Prostate gland (tissue), 2 donors: ENCODE measurements around the gene PI4KB. TPM values are rescaled to one million over a fixed set of nuclear protein-coding genes. Genes with fewer than 3 reads are reported as not detected.

ENCODE experiments used
- DNase-seq: peaks from one replicate; pipeline ENCODE4 v3.0.0-alpha.2; 2019; ENCODE audit warnings: low spot score
- H3K27ac ChIP-seq, 2 donors: fragments of 200-600 bp; sonication (generic); 2 replicates each; pipeline ENCODE4 v1.5.1; 2017 to 2019
- H3K27me3 ChIP-seq: fragments of 200-600 bp; sonication (generic); replicated peaks from 2 replicates; pipeline ENCODE4 v1.5.1; 2019; ENCODE audit not compliant: insufficient read depth
- H3K36me3 ChIP-seq, 2 donors: fragments of 200-600 bp; sonication (generic); 1 replicate in 1 of 2; 2 replicates in 1 of 2; pipeline versions ENCODE4 v1.5.1 to v1.8.1; 2017 to 2019
- H3K4me1 ChIP-seq: fragments of 200-600 bp; sonication (generic); replicated peaks from 2 replicates; pipeline ENCODE4 v1.5.1; 2019
- H3K4me3 ChIP-seq, 2 donors: fragments of 200-600 bp; sonication (generic); 2 replicates each; pipeline ENCODE4 v1.5.1; 2017 to 2019
- H3K9me3 ChIP-seq: fragments of 200-600 bp; sonication (generic); 2 replicates; pipeline ENCODE4 v1.5.1; 2017
- CTCF ChIP-seq, 4 experiments: fragments of 200-600 bp in 2 of 4; fragments of 450-650 bp in 2 of 4; sonication (generic) in 2 of 4; IDR thresholded peaks; 1 replicate in 3 of 4; 2 replicates in 1 of 4; pipeline ENCODE4 v1.5.1; 2016 to 2019; ENCODE audit warnings: antibody characterized with exemption in 4 of 4, mild to moderate bottlenecking in 2 of 4, moderate library complexity in 2 of 4
- POLR2A ChIP-seq: fragments of 450-650 bp; IDR thresholded peaks from one replicate; pipeline ENCODE4 v1.6.1; 2016; ENCODE audit warnings: antibody characterized with exemption, mild to moderate bottlenecking
- POLR2AphosphoS5 ChIP-seq: sonication (generic); formaldehyde crosslinking; IDR thresholded peaks from one replicate; pipeline ENCODE4 v1.6.1; 2017; ENCODE audit warnings: antibody characterized with exemption
- WGBS: methylation state at CpG from one replicate; pipeline ENCODE4 v1.1.5; 2018; 5-methylcytosine and 5-hydroxymethylcytosine counted together
- intact Hi-C: fragments of 100-400 bp; cut with DNase I; formaldehyde crosslinking; loops from one replicate; pipeline ENCODE4 v1.14.2; 2022
- total RNA-seq, 2 donors: library from RNA; depleted of rRNA; stranded (reverse); fragments of >200 nt; gene quantifications; one replicate each; pipeline ENCODE4 v1.1.0, GENCODE V29; 2016

PI4KB gene
- total RNA-seq, 2 donors from 2014 or later: 60.7 to 91.9 TPM

GRCh38 chr1:151289991-151290708, 37.1 kb downstream of the PI4KB start:
- Histone ChIP-seq H3K27ac (no peak overlapping the region), H3K9me3 (no peaks in the 10 kb centered on the region), H3K36me3 (peaks cover 17 to 34% of the 10 kb centered on the region in 2 donors), H3K4me1 (no peaks in the 10 kb centered on the region), H3K4me3 (no peak overlapping the region), H3K27me3 (no peaks in the 10 kb centered on the region)
- no peak for DNase-seq
- TF ChIP-seq CTCF (IDR thresholded peaks at IDR 0.05) (no peak), POLR2AphosphoS5 (no peak), POLR2A (no peak)
- WGBS: 80% methylated on average over 21 of the region's 21 CpGs
- intact Hi-C loops: no loop called here

GRCh38 chr1:151289080-151289935, 37.9 kb downstream of the PI4KB start:
- 72% methylated on average over 18 of the region's 18 CpGs for WGBS
- no peak overlapping the region for H3K27ac ChIP-seq
- DNase-seq: no peak
- TF ChIP-seq CTCF (IDR thresholded peaks at IDR 0.05) (no peak), POLR2A (no peak), POLR2AphosphoS5 (no peak)
- no peaks in the 10 kb centered on the region for H3K27me3 ChIP-seq
- no peaks in the 10 kb centered on the region for H3K9me3 ChIP-seq
- no peaks in the 10 kb centered on the region for H3K4me1 ChIP-seq
- peaks cover 17 to 26% of the 10 kb centered on the region in 2 donors for H3K36me3 ChIP-seq
- intact Hi-C loops: no loop called here
- H3K4me3 ChIP-seq: no peak overlapping the region

GRCh38 chr1:151288502-151288901, 38.7 kb downstream of the PI4KB start:
- intact Hi-C loops: no loop called here
- Histone ChIP-seq H3K9me3 (no peaks in the 10 kb centered on the region), H3K27ac (no peak overlapping the region), H3K4me1 (no peaks in the 10 kb centered on the region), H3K36me3 (peaks cover 15 to 23% of the 10 kb centered on the region in 2 donors), H3K4me3 (no peak overlapping the region), H3K27me3 (no peaks in the 10 kb centered on the region)
- no peak for DNase-seq
- 81% methylated on average over 14 of the region's 14 CpGs for WGBS
- no peak for TF ChIP-seq POLR2AphosphoS5

- TF ChIP-seq POLR2AphosphoS5 (no peak), CTCF (IDR thresholded peaks at IDR 0.05) (no peak), POLR2A (no peak)
- H3K27me3 ChIP-seq: no peaks in the 10 kb centered on the region
- no peak overlapping the region for H3K4me3 ChIP-seq
- no peaks in the 10 kb centered on the region for H3K4me1 ChIP-seq
- H3K9me3 ChIP-seq: no peaks in the 10 kb centered on the region
- no peak overlapping the region for H3K27ac ChIP-seq
- 90% methylated on average over 22 of the region's 22 CpGs for WGBS
- DNase-seq: no peak
- peaks cover 9 to 19% of the 10 kb centered on the region in 2 donors for H3K36me3 ChIP-seq
- intact Hi-C loops: no loop called here
Measured at GRCh38 chr1:151287767-151288500, 39.3 kb downstream of the PI4KB start.

- TF ChIP-seq POLR2A (no peak), POLR2AphosphoS5 (no peak), CTCF (IDR thresholded peaks at IDR 0.05) (no peak)
- Histone ChIP-seq H3K27ac (no peak overlapping the region), H3K9me3 (no peaks in the 10 kb centered on the region), H3K4me1 (no peaks in the 10 kb centered on the region), H3K4me3 (no peak overlapping the region), H3K36me3 (peaks cover 9 to 19% of the 10 kb centered on the region in 2 donors), H3K27me3 (no peaks in the 10 kb centered on the region)
- 80% methylated on average over 7 of the region's 7 CpGs for WGBS
- no peak for DNase-seq
- intact Hi-C loops: no loop called here
Measured at GRCh38 chr1:151287341-151287699, 39.9 kb downstream of the PI4KB start.
